ENCODE results near the gene TARM1. TPM values are rescaled to one million over a fixed set of nuclear protein-coding genes. Genes with fewer than 3 reads are reported as not detected.

TARM1 gene
- polyA plus RNA-seq, 1 of the 3 experiments (the other 2 are of a cell fraction): not detected

DNA sequence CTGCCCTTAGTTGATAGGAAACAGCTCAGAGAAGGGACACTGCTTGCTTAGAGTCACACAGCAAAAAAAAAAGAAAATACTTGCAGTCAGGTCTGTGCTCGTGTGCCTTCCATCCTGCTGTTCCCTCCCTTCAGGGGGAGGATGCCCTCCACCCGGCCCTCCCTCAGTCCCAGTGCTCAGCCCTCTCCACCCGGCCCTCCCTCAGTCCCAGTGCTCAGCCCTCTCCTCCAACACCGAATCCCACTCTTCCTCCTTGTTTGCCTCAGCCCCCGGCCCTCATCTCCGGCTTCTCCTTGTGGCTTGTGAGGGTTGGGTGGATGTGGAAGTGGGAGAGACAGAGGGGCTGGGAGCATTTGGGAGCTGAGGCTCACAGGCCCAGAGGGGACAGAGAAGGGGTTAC, 28.5 kb upstream of the TARM1 start:
- Histone ChIP-seq H3K9me3 (no peaks in the 10 kb centered on the region), H3K9me2 (no peaks in the 10 kb centered on the region), H3K4me3 (ENCODE audit: low read depth in 2 of 2, low read length in 1 of 2) (no peak overlapping the region), H4K20me1 (ENCODE audit: insufficient read depth) (peaks cover 2% of the 10 kb centered on the region; the same call in 1 of the 2 replicates), H3K4me2 (no peak overlapping the region), H3K27me3 (ENCODE audit: insufficient read depth) (no peaks in the 10 kb centered on the region), H3F3A (replicated peaks; ENCODE audit: insufficient read depth) (no peaks in the 10 kb centered on the region), H2AFZ (ENCODE audit: low read depth) (no peak overlapping the region), H3K27ac (ENCODE audit: low read depth in 2 of 2, low read length in 1 of 2) (no peak overlapping the region), H3K79me2 (ENCODE audit: insufficient read depth) (peaks cover 32% of the 10 kb centered on the region), H3K4me1 (ENCODE audit: control insufficient read depth in 1 of 2, insufficient read depth in 2 of 2, low read depth in 1 of 2, low read length in 1 of 2) (peaks cover 0 to 7% of the 10 kb centered on the region in 2 experiments; a peak in 1 of 4 replicates), H3K9ac (no peak overlapping the region), H3K36me3 (replicated peaks in 1 of 2; ENCODE audit: control insufficient read depth in 1 of 2, insufficient read depth in 2 of 2, low read length in 1 of 2) (peaks cover 12 to 35% of the 10 kb centered on the region in 2 experiments)
- no peak for DNase-seq
- TF ChIP-seq JUND (IDR thresholded peaks at IDR 0.05) (no peak), GATA2 (CRISPR knock-in tag; IDR thresholded peaks at IDR 0.05) (no peak), FOXJ3 (CRISPR knock-in tag; IDR thresholded peaks at IDR 0.05) (no peak), NFIC (IDR thresholded peaks at IDR 0.05; ENCODE audit: borderline replicate concordance) (no peak), EZH2phosphoT487 (IDR thresholded peaks at IDR 0.05; ENCODE audit: borderline replicate concordance, low read depth) (no peak), MEF2A (IDR thresholded peaks at IDR 0.05; ENCODE audit: borderline replicate concordance, low read depth) (no peak), RAD21 (IDR thresholded peaks at IDR 0.05; ENCODE audit: low read length) (no peak)
- TF ChIP-seq, protein P1, sequence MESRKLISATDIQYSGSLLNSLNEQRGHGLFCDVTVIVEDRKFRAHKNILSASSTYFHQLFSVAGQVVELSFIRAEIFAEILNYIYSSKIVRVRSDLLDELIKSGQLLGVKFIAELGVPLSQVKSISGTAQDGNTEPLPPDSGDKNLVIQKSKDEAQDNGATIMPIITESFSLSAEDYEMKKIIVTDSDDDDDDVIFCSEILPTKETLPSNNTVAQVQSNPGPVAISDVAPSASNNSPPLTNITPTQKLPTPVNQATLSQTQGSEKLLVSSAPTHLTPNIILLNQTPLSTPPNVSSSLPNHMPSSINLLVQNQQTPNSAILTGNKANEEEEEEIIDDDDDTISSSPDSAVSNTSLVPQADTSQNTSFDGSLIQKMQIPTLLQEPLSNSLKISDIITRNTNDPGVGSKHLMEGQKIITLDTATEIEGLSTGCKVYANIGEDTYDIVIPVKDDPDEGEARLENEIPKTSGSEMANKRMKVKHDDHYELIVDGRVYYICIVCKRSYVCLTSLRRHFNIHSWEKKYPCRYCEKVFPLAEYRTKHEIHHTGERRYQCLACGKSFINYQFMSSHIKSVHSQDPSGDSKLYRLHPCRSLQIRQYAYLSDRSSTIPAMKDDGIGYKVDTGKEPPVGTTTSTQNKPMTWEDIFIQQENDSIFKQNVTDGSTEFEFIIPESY (IDR thresholded peaks at IDR 0.05; ENCODE audit: borderline replicate concordance, low read depth): no peak
- TF ChIP-seq, protein P2, sequence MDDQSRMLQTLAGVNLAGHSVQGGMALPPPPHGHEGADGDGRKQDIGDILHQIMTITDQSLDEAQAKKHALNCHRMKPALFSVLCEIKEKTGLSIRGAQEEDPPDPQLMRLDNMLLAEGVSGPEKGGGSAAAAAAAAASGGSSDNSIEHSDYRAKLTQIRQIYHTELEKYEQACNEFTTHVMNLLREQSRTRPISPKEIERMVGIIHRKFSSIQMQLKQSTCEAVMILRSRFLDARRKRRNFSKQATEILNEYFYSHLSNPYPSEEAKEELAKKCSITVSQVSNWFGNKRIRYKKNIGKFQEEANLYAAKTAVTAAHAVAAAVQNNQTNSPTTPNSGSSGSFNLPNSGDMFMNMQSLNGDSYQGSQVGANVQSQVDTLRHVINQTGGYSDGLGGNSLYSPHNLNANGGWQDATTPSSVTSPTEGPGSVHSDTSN (IDR thresholded peaks at IDR 0.05): no peak
- TF ChIP-seq, protein P3, sequence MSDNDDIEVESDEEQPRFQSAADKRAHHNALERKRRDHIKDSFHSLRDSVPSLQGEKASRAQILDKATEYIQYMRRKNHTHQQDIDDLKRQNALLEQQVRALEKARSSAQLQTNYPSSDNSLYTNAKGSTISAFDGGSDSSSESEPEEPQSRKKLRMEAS (IDR thresholded peaks at IDR 0.05; ENCODE audit: low read depth): no peak
- TF ChIP-seq, protein P4, sequence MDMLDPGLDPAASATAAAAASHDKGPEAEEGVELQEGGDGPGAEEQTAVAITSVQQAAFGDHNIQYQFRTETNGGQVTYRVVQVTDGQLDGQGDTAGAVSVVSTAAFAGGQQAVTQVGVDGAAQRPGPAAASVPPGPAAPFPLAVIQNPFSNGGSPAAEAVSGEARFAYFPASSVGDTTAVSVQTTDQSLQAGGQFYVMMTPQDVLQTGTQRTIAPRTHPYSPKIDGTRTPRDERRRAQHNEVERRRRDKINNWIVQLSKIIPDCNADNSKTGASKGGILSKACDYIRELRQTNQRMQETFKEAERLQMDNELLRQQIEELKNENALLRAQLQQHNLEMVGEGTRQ (IDR thresholded peaks at IDR 0.05; ENCODE audit: borderline replicate concordance, low read depth, low read length): no peak
- TF ChIP-seq, protein P5, sequence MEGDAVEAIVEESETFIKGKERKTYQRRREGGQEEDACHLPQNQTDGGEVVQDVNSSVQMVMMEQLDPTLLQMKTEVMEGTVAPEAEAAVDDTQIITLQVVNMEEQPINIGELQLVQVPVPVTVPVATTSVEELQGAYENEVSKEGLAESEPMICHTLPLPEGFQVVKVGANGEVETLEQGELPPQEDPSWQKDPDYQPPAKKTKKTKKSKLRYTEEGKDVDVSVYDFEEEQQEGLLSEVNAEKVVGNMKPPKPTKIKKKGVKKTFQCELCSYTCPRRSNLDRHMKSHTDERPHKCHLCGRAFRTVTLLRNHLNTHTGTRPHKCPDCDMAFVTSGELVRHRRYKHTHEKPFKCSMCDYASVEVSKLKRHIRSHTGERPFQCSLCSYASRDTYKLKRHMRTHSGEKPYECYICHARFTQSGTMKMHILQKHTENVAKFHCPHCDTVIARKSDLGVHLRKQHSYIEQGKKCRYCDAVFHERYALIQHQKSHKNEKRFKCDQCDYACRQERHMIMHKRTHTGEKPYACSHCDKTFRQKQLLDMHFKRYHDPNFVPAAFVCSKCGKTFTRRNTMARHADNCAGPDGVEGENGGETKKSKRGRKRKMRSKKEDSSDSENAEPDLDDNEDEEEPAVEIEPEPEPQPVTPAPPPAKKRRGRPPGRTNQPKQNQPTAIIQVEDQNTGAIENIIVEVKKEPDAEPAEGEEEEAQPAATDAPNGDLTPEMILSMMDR (IDR thresholded peaks at IDR 0.05): no peak
- POLR2A ChIA-PET: interaction anchor here (0.6 kb wide), 1 partner anchor 27 kb away, joined by 3 read pairs; no protein-coding TSS in a partner anchor
- CTCF ChIA-PET: no interaction called here
- WGBS (ENCODE audit: low lambda C conversion rate): 92% methylated on average over 6 of the region's 6 CpGs

Data from SK-N-SH (cell line).